ENCODE results near the gene STC2. TPM values are rescaled to one million over a fixed set of nuclear protein-coding genes. Genes with fewer than 3 reads are reported as not detected.

STC2 gene
- total RNA-seq, 4 donors from 2014 or later: 1.5 to 8.1 (median 2.0) TPM

GRCh38 chr5:173298213-173298926, 29.8 kb downstream of the STC2 start:
- H3K27me3 ChIP-seq: peaks cover 22% of the 10 kb centered on the region
- in situ Hi-C loops (cut with MboI; ENCODE audit: low pct_ligation_motif_present in 1 of 4, low pct_unique_long_range_greater_than_20kb in 1 of 4, low sequenced_read_pairs in 3 of 4): loop anchor here in 2 of 4 donors (10.0 to 25.0 kb wide), 4 partner anchors 266 to 664 kb away; partner anchors contain the start of gene RPL26L1 (in 1 of the 2)
- WGBS, 2 donors (ENCODE audit: low coverage in 1 of 2): 63 to 80% methylated on average over 4 to 19 of the region's 19 CpGs
- DNase-seq: no peak
- peaks cover 3 to 8% (median 5%) of the 10 kb centered on the region in 4 donors for H3K4me1 ChIP-seq
- H3K4me3 ChIP-seq: no peak overlapping the region
- TF ChIP-seq EP300 (IDR thresholded peaks at IDR 0.05; ENCODE audit: low read depth) (no peak), CTCF (IDR thresholded peaks at IDR 0.05) (no peak), POLR2A (IDR thresholded peaks at IDR 0.05) (no peak), POLR2AphosphoS5 (IDR thresholded peaks at IDR 0.05) (no peak)
- intact Hi-C loops (cut with DNase I; ENCODE audit: low total_unique reads): loop anchor here (10.0 kb wide), 1 partner anchor 276 kb away; no protein-coding TSS in a partner anchor
- no peaks in the 10 kb centered on the region for H3K36me3 ChIP-seq
- H3K9me3 ChIP-seq: no peaks in the 10 kb centered on the region
- H3K27ac ChIP-seq: no peak overlapping the region

DNA sequence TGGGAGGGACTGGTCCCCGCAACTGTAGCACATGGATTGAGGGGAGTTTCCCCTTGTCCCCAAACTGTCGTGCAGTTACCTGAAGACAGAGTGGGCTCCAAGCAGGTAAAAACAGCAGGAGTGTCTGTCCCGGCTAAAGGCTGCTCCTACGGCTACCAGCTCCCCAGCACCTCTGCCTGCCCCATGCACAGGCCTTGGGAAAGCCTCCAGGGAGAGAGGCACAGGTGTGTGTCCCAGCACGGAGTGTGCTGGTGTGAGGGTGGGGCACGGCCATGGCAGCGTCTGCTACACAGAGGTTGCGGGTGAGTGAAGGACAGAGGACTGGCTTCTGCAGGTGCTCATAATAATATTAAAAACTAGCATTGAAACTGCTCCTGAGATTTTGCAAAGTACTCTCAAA, 30.4 kb downstream of the STC2 start:
- no peaks in the 10 kb centered on the region for H3K9me3 ChIP-seq
- H3K36me3 ChIP-seq: no peaks in the 10 kb centered on the region
- TF ChIP-seq POLR2A (IDR thresholded peaks at IDR 0.05) (no peak), POLR2AphosphoS5 (IDR thresholded peaks at IDR 0.05) (no peak), CTCF (IDR thresholded peaks at IDR 0.05) (no peak), EP300 (IDR thresholded peaks at IDR 0.05; ENCODE audit: low read depth) (no peak)
- intact Hi-C loops (cut with DNase I; ENCODE audit: low total_unique reads) (loop anchor here (10.0 kb wide), 1 partner anchor 277 kb away; no protein-coding TSS in a partner anchor), in situ Hi-C loops (cut with MboI; ENCODE audit: low pct_ligation_motif_present in 1 of 4, low pct_unique_long_range_greater_than_20kb in 1 of 4, low sequenced_read_pairs in 3 of 4) (loop anchor here in 2 of 4 donors (10.0 to 25.0 kb wide), 4 partner anchors 267 to 664 kb away; partner anchors contain the start of gene RPL26L1 (in 1 of the 2))
- H3K4me1 ChIP-seq: peaks cover 3 to 8% (median 5%) of the 10 kb centered on the region in 4 donors
- no peak overlapping the region for H3K4me3 ChIP-seq
- 51% methylated on average over 7 of the region's 8 CpGs; no CpG with 5 or more reads in 1 of the 2 donors for WGBS, 2 donors (ENCODE audit: low coverage in 1 of 2)
- no peak overlapping the region for H3K27ac ChIP-seq
- peaks cover 25% of the 10 kb centered on the region for H3K27me3 ChIP-seq
- no peak for DNase-seq

GRCh38 chr5:173296737-173297676, 31.2 kb downstream of the STC2 start:
- in situ Hi-C loops (cut with MboI; ENCODE audit: low pct_ligation_motif_present in 1 of 4, low pct_unique_long_range_greater_than_20kb in 1 of 4, low sequenced_read_pairs in 3 of 4) (loop anchor here in 2 of 4 donors (10.0 to 25.0 kb wide), 4 partner anchors 268 to 665 kb away; partner anchors contain the start of gene RPL26L1 (in 1 of the 2)), intact Hi-C loops (cut with DNase I; ENCODE audit: low total_unique reads) (loop anchor here (10.0 kb wide), 1 partner anchor 278 kb away; no protein-coding TSS in a partner anchor)
- H3K4me3 ChIP-seq: no peak overlapping the region

More at GRCh38 chr5:173296737-173297676, 31.2 kb downstream of the STC2 start:
- Histone ChIP-seq H3K27ac (no peak overlapping the region), H3K27me3 (peaks cover 33% of the 10 kb centered on the region), H3K9me3 (no peaks in the 10 kb centered on the region), H3K4me1 (peaks cover 3 to 8% (median 5%) of the 10 kb centered on the region in 4 donors), H3K36me3 (no peaks in the 10 kb centered on the region)
- 80 to 84% methylated on average over 3 to 21 of the region's 25 CpGs for WGBS, 2 donors (ENCODE audit: low coverage in 1 of 2)
- DNase-seq: no peak
- TF ChIP-seq POLR2AphosphoS5 (IDR thresholded peaks at IDR 0.05): no peak
- TF ChIP-seq EP300 (IDR thresholded peaks at IDR 0.05; ENCODE audit: low read depth): no peak
- TF ChIP-seq POLR2A (IDR thresholded peaks at IDR 0.05): no peak
- TF ChIP-seq CTCF (IDR thresholded peaks at IDR 0.05): no peak

Measured in transverse colon (tissue), 4 donors.